ENCODE data around the gene AHDC1. TPM values are rescaled to one million over a fixed set of nuclear protein-coding genes. Genes with fewer than 3 reads are reported as not detected.
A peak's percentile ranks its signal among the peaks of the same experiment; 100 is the strongest.

Gene AHDC1
- total RNA-seq, 2 donors from 2014 or later, result 37.6 to 39.1 TPM

DNA sequence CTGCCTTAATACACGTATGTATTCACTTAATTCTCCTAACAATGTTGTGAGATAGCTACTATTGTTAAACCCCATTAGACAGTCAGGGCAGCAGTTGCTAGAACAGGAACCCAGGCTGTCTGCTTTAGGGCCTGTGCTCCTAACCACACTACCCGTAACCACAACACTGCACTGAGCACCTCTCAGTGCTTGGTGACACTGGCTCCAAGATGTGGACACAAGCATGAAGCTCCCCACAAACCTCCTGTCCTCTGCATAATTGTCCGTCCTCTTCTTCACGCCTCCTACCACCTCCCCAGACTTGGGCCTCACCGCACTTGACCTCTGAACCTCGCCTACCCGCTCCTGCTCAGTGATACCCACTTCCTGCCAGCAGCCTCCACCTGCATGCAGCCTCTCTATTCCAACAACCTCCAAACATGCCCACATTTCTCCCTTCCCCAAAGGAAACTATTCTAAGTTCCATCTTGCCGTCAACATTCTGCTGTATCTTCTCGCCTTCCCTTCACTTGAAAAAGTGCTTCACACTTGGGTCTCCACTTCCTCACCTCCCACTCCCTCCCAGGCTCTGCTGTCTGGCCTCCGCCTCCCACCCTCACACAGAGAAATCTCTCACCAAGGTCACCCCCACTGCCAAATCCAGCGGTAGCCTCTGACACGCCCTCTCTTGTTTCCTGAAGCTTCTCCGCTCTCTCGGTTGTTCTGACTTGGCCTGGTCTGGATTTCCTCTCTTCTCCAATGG lies 14.6 kb upstream of the AHDC1 start:
- ATAC-seq (no peak), DNase-seq (no peak)
- intact Hi-C loops (cut with DNase I), result no loop called here

DNA sequence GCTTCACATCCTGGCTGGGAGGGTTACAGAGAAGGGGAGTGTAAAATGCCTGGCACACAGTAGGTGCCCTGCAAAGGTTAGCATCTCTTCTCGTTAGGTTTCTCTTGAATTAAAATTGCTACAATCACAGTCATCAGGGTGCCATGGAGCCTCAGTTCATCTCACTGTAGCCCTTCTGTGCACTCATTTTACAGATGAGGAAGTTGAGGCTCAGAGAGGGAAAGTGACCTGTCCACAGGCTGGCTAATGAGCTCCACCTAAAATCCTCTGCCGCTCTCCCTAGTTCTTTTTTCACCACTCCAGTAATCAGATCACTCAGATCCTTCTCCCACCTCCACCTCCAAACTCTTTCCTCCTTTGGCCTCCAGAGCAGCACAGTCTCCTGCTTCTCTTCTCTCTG lies 13.5 kb upstream of the AHDC1 start:
- no peak for DNase-seq
- intact Hi-C loops (cut with DNase I), result no loop called here
- ATAC-seq, result no peak

DNA sequence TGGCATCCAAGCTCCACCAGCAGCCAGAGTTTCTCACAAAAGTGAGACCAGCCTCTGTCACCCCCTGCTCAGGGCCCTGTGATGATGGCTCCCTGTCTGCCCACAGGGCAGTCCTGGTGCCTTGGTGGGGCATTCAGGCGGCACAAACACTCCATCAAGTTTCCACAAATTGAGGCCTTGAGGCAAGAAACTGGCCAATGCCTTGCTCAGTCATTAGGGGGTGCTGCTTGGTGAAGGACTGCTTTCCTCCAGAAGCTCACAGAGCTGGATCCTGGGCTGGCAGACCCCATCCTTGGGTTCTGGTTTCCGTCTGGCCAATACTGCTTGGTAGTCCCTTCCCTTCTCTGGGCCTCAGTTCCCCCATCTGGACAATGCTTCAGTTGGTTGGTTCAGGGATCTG lies 12.5 kb upstream of the AHDC1 start:
- intact Hi-C loops (cut with DNase I), result no loop called here
- DNase-seq (no peak), ATAC-seq (no peak)

DNA sequence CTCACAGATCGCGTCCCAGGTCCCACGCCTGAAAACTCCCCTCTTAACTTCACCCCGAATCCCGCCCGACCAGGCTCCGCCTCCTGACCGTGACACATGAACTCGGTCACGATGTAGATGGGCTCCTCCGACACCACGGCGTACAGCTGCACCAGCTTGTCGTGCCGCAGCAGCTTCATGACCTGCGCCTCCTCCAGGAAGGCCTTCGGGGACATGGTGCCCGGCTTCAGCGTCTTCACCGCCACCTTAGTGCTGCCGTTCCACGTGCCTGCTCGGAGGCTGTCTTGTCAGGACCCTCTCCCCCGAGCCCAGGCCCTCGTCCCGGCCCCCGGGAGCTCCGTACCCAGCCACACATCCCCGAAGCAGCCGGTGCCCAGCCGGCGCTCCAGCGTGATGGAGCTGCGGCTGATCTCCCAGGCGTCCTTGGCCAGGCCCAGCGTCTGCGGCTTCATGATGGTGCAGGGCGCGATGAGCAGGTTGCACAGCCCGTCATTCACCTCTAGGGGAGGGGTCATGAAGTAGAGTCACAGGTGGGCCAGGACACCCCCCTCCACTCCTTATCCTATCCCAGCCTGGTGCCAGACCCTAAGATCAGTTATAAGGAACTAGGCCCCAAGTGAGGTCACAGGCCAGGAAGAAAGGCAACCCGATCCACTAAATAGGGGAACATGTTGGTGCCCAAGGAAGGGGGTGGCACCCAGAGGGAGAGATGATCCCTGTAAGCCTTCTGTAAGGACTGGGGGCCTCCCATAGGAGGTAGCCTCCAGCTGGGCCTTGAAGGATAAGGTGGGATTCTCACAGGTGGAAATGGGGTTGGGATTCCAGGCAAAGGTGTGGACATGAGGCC lies 11.6 kb upstream of the AHDC1 start:
- intact Hi-C loops (cut with DNase I), result no loop called here
- DNase-seq (no peak), ATAC-seq (no peak)

DNA sequence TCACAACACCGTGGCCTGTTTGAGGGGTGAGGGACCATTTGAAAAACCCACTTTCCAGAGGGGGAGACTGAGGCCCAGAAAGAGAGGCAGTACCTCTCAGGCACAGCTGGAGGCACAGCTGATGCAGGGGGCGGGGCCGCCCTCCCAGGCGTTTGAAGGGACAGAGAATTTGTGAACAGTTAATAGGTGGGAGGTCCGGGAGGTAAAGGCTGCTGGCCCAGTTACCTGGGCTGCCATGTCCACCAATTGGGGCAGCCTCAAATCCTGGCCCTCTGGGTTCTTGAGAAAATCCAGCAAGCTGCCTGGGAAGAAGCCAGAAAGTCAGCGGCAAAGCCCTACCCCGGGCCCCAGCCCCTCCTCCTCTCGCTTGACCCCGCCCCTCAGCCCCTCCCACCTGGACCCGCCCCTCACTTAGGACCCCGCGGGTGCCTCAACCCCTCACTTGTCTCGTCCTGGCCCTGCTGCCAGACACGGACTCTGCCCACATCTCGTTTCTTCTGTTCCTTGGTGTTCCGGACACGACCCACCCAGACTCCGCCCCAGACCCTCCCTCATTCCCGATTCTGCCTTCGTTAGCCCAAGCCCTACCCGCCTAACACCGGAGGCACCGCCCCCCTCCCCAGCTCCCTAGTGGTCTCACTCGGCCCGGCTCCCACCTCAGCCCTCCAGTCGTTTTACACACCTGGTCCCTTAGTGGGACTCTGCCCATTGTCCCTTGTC lies 10.8 kb upstream of the AHDC1 start:
- ATAC-seq (peak in 1 of 2 donors; percentile 15), DNase-seq (no peak)

DNA sequence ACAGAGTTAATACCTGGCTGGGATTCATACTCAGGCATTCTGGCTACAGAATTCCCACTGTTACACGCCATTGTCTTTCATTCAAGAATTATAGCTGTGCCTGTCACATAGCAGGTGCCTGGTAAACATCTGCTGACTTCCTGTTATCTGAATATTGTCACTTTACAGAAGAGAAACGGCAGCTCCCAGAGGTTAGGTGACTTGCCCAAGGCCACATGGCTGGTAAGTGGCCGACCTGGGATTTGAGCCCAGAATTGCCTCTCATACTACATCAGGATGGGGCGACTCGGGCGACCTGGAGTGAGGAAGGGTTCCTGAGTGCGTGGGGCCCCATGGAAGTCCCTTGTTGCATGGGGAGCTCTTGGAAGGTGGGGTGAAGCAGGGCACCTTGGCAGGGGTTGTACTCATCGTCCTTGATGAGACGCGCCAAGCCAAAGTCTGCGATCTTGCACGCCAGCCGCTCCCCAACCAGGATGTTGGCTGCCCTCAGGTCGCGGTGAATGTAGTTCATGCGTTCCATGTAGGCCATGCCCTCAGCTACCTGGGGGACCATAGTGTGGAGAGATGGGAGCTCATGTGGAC lies 10.2 kb upstream of the AHDC1 start:
- DNase-seq, result no peak
- intact Hi-C loops (cut with DNase I), result loop anchor here in 1 of 2 donors (5.0 kb wide), 1 partner anchor 307 kb away; no protein-coding TSS in a partner anchor
- ATAC-seq, result no peak

More for the DNA sequence above, 10.8 kb upstream of the AHDC1 start:
- intact Hi-C loops (cut with DNase I), result loop anchor here in 1 of 2 donors (5.0 kb wide), 1 partner anchor 307 kb away; no protein-coding TSS in a partner anchor

GRCh38 chr1:27612718-27613117 lies 8.8 kb upstream of the AHDC1 start:
- no peak for DNase-seq
- intact Hi-C loops (cut with DNase I), result loop anchor here in 1 of 2 donors (2.0 to 5.0 kb wide), 2 partner anchors 48 to 305 kb away; no protein-coding TSS in a partner anchor

GRCh38 chr1:27611450-27611849 lies 7.5 kb upstream of the AHDC1 start:
- no peak for DNase-seq
- no peak for ATAC-seq
- intact Hi-C loops (cut with DNase I), result loop anchor here in 1 of 2 donors (5.0 kb wide), 1 partner anchor 304 kb away; no protein-coding TSS in a partner anchor

More at GRCh38 chr1:27612718-27613117, 8.8 kb upstream of the AHDC1 start:
- ATAC-seq, result no peak

DNA sequence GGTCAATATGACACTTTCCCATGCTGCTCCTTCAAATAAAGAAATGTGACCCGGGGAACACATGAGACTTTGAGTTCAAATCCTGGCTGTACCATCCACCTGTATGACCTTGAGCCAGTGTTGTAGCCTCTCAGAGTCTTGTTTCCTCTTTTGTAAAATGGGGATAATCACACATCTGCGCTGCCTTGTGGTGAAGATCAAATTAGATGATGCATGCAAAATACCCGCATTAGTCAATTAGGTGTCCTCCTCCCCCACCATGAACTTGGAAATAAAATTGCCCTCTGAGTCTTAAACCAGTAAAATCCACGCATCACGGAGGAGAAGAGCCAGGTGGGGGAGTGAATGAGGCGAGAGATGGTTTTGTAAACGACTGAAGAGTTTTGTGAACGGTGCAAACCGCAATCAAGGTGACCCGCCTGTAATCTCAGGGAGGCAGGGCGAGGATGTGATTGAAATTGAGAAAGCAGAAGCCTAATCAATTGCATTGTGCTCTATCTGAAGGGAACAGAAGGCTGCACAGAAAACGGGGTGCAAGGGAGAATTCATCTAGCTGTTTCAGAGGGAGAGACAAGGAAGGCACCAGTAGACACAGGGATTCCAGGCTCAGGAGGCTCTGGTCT lies 5.8 kb upstream of the AHDC1 start:
- intact Hi-C loops (cut with DNase I), result loop anchor here (1.0 to 10.0 kb wide), 3 partner anchors 54 to 302 kb away; partner anchors contain the start of gene WASF2 (in 1 of the 2)
- DNase-seq, result no peak
- no peak for ATAC-seq

DNA sequence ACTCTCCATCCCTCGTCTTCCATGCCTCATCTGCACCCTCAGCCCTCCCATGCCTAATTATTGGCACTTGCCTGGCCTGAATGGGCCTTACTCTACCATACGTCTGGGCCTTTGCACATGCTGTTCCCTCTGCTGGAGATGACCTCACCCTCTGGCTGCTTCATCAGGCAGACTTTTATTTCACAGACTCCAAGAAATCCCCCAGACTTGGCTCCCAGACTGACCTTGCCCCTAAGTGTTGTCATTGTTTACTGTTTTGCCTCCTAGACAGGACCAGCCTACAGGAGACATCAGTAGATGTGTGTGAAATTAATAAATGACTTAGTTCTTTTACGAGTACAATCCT lies 5.2 kb upstream of the AHDC1 start:
- DNase-seq (no peak), ATAC-seq (no peak)
- intact Hi-C loops (cut with DNase I), result loop anchor here in 1 of 2 donors (1.0 to 10.0 kb wide), 2 partner anchors 54 to 114 kb away; partner anchors contain the start of gene WASF2

DNA sequence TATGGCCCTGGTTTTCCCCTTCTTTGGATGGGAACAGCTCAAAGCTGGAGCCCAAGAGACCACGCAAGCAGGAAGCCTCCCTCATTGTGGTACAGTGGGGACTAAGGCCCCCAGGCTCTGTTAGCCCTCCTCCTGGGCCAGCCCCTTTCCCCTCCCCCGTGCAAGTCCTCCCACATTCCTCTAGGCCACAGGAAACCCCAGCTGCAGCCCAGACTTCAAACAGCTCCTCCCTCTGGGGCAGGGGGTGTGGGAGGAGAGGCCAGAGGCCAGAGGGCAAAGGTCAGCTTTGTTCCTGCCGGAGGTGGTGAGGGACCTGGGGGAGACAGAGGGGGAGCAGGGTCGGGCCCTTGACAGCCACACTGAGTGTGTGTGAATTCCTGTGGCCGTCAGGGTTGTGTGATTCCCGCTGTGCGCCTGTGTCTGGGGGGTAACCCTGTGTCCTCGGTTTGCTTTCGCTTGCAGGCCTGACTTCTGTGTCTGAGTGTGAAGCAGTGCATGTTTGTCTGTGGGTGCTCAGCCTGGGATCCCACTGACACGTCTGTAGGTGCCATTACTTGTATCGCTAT lies 3.4 kb upstream of the AHDC1 start:
- DNase-seq (no peak), ATAC-seq (no peak)
- intact Hi-C loops (cut with DNase I), result loop anchor here in 1 of 2 donors (2.0 to 10.0 kb wide), 3 partner anchors 113 to 307 kb away; partner anchors contain the start of gene WASF2

DNA sequence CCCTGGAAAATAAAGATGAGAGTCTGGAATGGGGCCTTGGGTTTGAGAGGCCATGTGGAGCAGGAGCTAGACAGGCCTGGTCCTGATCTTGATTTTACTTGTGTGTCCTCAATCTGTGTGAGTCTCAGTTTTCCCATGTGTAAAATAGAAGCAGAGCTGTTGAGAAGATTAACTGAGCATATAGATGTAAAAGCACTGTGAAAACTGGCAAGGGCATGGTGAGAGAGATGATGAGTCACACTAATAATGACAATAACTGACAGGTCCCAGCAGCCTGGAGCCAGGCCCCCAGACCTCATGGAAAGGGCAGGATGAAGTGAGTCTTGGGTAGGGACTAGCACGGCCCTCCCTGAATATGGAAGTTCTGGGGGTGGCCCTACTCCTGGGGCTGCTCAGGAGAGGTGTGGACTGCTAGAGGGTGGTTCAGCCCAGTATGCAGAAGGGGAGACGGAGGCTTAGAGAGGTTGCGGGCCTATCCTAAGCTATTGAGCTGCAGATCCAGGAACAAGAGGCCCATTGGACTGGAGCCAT lies 2.8 kb upstream of the AHDC1 start:
- intact Hi-C loops (cut with DNase I), result loop anchor here in 1 of 2 donors (2.0 to 10.0 kb wide), 3 partner anchors 112 to 306 kb away; partner anchors contain the start of gene WASF2
- ATAC-seq (no peak), DNase-seq (no peak)

DNA sequence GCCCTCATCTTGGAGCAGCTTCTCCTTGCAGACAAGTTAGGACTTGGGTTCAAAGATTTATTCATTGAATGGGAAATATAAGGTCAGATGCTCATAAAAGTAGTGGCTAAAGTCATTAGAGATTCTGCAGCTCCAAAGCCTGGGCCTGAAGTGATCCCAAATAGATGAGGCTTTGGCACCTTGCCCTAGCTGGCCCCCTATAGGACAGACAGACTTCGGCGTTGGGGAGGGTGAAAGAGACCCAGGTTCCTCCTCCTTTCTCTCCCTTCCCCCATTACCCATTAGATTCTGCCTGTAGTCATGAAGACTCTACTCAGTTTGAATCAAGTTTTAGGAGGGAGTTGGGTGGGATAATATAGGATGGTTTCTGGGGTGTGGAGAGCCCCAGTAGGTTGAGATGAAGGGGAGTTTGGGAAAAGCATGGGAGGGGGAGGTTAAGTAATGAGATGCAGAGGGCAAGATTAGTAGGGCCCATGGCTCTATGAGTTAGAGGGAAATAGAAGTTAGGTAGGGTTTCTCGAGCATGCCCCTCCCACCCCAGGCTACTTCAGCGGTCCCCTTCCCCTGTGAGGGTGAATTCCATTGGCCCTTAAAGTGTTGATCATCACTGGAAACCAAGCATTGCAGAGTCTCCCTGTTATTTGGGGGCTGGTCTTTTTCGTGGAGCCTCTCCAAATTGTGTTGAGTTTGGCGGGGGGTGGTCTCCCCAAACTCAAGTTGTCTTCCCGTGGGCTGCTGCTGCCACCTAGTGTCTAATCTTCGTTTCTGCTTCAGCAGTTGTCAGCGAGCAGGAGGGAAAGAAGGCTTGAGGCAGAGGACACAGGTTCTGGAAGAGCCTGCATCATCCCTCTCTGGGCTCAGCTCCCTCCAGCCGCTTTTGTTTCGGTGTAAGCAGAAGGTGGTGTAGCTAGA lies 2.1 kb upstream of the AHDC1 start:
- intact Hi-C loops (cut with DNase I), result loop anchor here in 1 of 2 donors (2.0 to 10.0 kb wide), 3 partner anchors 111 to 305 kb away; partner anchors contain the start of gene WASF2
- no peak for ATAC-seq
- no peak for DNase-seq

GRCh38 chr1:27605300-27605766 lies 1.4 kb upstream of the AHDC1 start:
- DNase-seq, result no peak
- ATAC-seq, result no peak
- intact Hi-C loops (cut with DNase I), result loop anchor here in 1 of 2 donors (10.0 kb wide), 1 partner anchor 111 kb away; the partner anchor contains the start of gene WASF2

- DNase-seq (no peak), ATAC-seq (no peak)
- intact Hi-C loops (cut with DNase I), result loop anchor here (5.0 to 10.0 kb wide), 3 partner anchors 47 to 187 kb away; partner anchors contain the start of gene WASF2 (in 1 of the 2)
These were observed 795 bp upstream of the AHDC1 start for GRCh38 chr1:27604579-27605299.

GRCh38 chr1:27603309-27603680 lies 649 bp downstream of the AHDC1 start:
- ATAC-seq (peak; percentile 1 to 7), DNase-seq (peak; percentile 57)
- intact Hi-C loops (cut with DNase I), result loop anchor here (5.0 to 10.0 kb wide), 3 partner anchors 46 to 186 kb away; partner anchors contain the start of gene WASF2 (in 1 of the 2)

Measured in left cardiac atrium (tissue), 4 donors.